Esophagus mucosa (tissue), 1 donor: Measurements from ENCODE around the gene TTC27. TPM values are rescaled to one million over a fixed set of nuclear protein-coding genes. Genes with fewer than 3 reads are reported as not detected.
"Not testable (repeated sequence)": the region's sequence is repeated elsewhere in the genome, so short reads cannot be mapped to it uniquely, and the experiment has no call there.

Experiments used
- ATAC-seq: fragments of 200-7000 bp; cut with Tn5 transposase; one replicate; pipeline ENCODE4 v1.9.1; 2020
- total RNA-seq: library from RNA; stranded (reverse); gene quantifications from one replicate; pipeline ENCODE4 v1.2.4, GENCODE V29; 2023
- donor health status: DM: yes; HTN: yes; CAD: no.

TTC27 gene
- total RNA-seq, 1 donor from 2014 or later, result 16.5 TPM

DNA sequence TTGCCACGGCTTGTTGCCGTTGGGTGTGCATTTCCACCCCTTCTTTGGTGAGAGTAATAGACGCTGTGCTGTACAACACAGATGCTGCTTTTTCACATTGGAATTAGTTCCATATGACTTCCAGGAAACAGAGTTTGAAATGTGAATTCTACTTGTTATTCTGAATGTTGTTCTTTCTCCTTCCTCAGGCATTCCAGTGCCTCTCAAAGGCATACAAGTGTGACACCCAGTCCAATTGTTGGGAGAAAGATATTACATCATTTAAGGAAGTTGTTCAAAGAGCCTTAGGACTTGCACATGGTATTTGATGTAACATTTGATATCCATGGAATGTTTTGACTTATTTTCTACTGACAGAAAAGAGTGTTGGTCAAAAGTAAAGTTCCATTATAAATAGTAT, 184.5 kb downstream of the TTC27 start:
- ATAC-seq, result peak; percentile 59

GRCh38 chr2:32820088-32820487, 192.2 kb downstream of the TTC27 start:
- ATAC-seq, result no peak

GRCh38 chr2:32820701-32821100, 192.9 kb downstream of the TTC27 start:
- no peak for ATAC-seq

GRCh38 chr2:32824070-32824809, 196.4 kb downstream of the TTC27 start:
- no peak for ATAC-seq

- ATAC-seq, result no peak
These were observed 197.5 kb downstream of the TTC27 start for GRCh38 chr2:32825291-32825712.

DNA sequence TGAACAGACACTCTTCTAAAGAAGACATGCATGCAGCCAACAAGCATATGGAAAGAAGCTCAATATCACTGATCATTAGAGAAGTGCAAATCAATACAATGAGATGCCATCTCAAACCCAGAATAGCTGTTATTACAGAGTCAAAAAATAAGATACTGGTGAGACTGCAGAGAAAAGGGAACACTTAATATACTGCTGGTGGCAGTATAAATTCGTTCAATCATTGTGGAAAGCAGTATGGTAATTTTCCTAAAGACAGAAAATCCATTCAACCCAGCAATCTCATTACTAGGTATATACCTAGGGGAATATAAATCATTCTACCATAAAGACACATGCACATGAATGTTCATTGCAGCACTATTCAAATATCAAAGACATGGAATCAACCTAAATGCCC, 202.3 kb downstream of the TTC27 start:
- ATAC-seq, result no peak

GRCh38 chr2:32832821-32833220, 205.0 kb downstream of the TTC27 start:
- ATAC-seq, result no peak

- no peak for ATAC-seq
These were observed 205.9 kb downstream of the TTC27 start for GRCh38 chr2:32833709-32834108.

DNA sequence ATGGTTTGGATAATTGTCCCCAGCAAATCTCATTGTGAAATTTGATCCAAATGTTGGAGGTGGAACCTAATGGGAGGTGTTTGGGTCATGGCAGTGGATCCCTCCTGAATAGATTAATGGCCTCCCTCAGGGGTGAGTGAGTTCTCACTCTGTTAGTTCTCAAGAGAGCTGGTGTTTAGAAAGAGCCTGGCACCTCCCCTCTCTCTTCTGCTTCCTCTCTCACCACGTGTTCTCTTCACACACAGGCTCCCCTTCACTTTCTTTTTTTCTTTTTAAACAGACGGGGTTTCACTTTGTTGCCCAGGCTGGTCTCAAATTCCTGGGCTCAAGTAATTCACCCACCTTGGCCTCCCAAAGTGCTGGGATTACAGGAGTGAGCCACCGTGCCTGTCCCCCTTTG, 207.3 kb downstream of the TTC27 start:
- no peak for ATAC-seq

DNA sequence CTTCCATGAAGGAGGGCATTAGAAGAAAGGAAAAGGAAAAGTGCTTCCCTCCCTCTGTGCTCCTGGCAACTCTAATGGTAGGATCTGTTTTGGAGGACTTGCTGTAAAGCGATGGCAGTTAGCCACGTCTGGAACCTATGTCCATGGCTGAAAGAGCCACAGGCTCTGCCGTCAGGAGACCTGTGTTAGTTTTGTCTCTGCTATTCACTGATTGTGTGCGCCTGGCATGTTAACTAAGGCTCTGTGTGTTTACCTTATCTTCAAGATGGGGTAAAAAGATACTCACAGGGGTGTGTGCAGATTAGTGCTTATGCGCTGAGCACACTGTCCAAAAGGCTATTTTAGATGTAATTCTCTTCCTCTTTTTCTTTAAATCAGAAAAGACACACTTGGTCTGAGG, 209.1 kb downstream of the TTC27 start:
- ATAC-seq, result no peak

GRCh38 chr2:32838418-32838817, 210.6 kb downstream of the TTC27 start:
- ATAC-seq, result no peak

DNA sequence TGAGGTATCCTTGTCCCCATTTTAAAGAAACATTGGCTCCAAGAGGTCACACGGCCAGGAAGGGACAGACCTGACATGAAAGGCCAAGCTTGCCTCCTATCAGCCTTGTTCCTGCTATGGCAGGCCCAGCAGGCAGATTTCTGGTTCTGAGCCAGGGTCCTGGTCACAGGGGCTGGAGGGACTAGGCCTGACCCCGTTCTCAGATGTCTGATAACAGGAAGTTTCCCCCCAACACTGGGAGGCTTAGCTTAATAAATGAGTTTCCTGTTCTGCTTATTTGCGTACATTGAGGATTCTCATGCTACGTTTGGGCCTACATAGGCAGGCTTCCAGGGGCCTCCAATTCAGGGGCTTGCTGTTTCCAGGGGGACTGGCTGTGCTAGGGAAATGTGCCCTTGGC, 211.1 kb downstream of the TTC27 start:
- ATAC-seq, result no peak

- no peak for ATAC-seq
These were observed 214.4 kb downstream of the TTC27 start for GRCh38 chr2:32841931-32842898.

GRCh38 chr2:32843699-32844098, 215.8 kb downstream of the TTC27 start:
- no peak for ATAC-seq

DNA sequence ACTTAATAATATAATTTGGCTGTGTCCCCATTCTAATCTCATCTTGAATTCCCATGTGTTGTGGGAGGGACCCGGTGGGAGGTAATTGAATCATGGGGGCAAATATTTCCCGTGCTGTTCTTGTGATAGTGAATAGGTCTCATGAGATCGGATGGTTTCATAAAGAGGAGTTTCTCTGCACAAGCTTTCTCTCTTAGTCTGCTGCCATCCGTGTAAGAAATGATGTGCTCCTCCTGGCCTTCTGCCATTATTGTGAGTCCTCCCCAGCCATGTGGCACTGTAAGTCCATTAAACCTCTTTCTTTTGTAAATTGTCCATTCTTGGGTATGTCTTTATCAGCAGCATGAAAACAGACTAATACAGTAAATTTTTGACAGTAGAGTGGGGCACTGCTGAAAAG, 216.4 kb downstream of the TTC27 start:
- ATAC-seq, result no peak

GRCh38 chr2:32846274-32846673, 218.4 kb downstream of the TTC27 start:
- ATAC-seq, result not testable (repeated sequence)

- no peak for ATAC-seq
These were observed 219.9 kb downstream of the TTC27 start for GRCh38 chr2:32847734-32848133.

DNA sequence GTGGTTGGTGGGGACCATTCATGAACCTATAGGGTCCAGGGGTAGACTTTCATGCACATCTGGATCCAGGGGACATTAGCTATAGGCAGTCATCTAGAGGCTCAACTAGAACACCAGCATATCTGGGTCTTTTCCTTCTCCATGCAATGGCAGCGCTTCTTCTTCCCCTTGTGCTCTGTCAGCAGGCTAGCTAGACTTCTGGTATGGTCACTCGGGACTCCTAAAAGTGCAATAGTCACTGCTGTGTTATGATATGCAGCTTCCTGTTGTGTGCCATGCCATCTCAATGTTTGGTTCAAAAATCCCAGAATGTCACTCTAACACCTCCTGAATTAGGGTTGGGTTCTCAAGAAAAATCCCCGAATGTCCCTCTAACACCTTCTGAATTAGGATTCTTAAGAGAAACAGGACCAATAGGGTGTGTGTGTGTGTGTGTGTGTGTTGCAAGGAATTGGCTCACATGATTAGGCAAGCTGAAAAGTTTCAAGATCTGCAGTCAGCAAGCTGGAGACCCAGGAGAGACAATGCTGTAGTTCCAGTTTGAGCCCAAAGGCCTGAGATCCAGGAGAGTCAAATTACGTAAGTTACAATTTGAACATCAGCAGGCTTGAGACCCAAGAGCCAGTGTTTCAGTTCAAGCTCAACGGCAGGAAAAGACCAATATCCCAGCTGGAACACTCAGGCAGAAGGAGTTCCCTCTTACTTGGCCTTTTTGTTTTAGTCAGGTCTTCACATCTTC, 221.8 kb downstream of the TTC27 start:
- no peak for ATAC-seq

DNA sequence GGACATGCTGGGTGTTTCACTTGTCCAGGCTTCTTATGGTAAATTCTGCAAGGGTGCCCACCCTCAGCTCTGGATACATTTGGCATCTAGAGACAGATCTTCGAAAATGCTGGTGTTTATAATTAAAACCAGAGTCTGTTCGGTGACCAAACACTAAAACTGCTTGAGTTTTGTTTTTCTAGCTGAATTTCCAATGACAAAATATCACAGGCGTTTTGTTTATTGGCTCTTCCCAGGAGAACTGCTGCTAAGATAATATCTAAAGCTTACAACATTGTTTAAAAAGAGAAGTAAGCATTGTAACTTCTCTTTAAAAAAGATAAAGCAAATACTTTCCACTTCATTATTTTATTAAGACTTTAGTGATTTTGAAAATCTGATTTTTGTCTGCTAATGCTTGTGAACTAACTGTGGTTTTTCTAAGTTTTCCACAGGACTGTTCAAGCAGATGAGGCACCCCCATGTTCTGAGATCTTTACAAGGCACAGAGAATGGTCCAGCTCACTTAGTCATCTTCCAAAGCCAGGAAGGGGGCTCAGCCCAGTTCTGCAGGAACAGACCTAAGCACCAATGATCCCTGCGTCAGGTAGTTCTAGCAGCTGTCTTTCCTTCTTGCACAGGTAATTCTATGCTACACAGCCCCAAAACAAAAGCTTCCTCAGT, 224.1 kb downstream of the TTC27 start:
- ATAC-seq, result no peak

GRCh38 chr2:32852856-32853255, 225.0 kb downstream of the TTC27 start:
- ATAC-seq, result peak; percentile 70

DNA sequence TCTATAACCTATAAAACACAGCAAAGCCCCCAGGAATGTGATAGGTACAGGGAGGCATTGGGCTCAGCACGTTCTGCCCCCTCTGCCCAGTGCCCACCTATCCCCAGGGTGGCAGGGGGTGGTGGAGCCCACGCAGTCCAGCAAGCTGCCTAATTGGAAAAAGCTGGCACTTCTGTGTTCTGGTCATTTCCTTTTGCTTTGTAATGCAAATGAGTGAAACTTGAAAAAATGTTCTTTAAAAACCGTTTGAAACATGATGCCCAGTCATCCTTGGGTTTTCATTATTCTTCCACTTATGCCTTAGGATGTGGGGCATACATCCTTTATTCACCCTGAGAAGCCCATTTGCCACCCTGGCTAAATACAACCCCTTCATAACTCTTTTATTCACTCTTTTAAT, 229.0 kb downstream of the TTC27 start:
- ATAC-seq, result no peak

DNA sequence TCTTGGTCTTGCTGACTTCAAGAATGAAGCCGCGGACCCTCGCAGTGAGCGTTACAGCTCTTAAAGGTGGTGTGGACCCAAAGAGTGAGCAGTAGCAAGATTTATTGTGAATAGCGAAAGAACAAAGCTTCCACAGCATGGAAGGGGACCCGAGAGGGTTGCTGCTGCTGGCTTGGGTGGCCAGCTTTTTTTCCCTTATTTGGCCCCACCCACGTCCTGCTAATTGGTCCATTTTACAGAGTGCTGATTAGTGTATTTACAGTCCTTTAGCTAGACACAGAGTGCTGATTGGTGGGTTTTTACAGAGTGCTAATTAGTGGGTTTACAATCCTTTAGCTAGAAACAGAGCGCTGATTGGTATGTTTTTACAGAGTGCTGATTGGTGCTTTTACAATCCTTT, 230.9 kb downstream of the TTC27 start:
- ATAC-seq, result no peak
